Choroid plexus epithelial cell (primary cell): Measurements from ENCODE around the gene SAMM50.
A peak's percentile ranks its signal among the peaks of the same experiment; 100 is the strongest.

Experiments used
- DNase-seq: peaks from one replicate; pipeline ENCODE4 v3.0.0-alpha.2; 2010; ENCODE audit warnings: low read depth
- H3K4me3 ChIP-seq: 2 replicates; pipeline ENCODE4 v1.5.1; 2011; ENCODE audit warnings: low read depth, mild to moderate bottlenecking, control low read depth, low read length, moderate library complexity
- TF ChIP-seq, protein P1 (sequence below): conservative IDR thresholded peaks from 2 replicates; pipeline ENCODE4 v1.5.1; 2011; ENCODE audit warnings: low read depth, mild to moderate bottlenecking, control low read depth, inconsistent platforms, low read length, moderate library complexity

SAMM50 gene

DNA sequence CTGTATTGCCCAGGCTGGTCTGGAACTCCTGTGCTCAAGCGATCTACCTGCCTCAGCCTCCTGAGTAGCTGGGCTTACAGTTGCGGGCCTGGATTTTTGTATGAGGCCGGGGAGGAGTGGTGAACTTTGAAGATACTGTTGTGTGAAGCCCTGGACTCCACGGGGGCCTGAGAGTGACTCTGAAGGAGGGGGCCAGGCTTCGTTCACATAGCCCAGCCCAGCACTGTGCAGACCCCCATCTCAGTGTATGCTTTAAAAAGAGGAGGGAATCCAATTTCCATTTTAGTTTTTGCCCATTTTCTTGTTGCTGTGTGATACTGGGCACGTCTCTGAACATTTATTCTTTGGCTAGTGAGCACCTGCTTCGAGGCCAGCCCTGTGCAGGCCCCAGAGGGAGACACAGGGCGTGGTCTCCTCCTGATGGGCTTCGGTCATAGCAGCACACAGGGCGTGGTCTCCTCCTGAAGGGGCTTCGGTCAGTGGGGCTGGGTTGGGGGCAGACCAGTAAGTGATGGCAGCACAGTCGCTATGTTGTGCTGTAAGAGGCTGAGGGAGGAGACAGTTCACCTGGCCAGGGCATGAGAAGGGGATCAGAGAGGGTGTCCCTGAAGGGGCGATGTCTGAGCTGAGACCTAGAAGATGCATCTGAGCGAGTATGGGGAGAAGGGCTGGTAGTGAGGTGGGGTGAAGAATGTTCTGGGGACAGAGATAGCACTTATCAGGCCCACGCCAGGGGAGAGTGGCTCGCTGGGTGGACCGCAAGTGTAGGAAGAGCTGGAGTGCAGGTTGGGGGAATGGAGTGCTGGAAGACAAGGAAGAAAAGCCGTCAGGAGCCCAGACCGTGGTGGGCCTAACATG, 14.0 kb downstream of the SAMM50 start:
- TF ChIP-seq, protein P1, sequence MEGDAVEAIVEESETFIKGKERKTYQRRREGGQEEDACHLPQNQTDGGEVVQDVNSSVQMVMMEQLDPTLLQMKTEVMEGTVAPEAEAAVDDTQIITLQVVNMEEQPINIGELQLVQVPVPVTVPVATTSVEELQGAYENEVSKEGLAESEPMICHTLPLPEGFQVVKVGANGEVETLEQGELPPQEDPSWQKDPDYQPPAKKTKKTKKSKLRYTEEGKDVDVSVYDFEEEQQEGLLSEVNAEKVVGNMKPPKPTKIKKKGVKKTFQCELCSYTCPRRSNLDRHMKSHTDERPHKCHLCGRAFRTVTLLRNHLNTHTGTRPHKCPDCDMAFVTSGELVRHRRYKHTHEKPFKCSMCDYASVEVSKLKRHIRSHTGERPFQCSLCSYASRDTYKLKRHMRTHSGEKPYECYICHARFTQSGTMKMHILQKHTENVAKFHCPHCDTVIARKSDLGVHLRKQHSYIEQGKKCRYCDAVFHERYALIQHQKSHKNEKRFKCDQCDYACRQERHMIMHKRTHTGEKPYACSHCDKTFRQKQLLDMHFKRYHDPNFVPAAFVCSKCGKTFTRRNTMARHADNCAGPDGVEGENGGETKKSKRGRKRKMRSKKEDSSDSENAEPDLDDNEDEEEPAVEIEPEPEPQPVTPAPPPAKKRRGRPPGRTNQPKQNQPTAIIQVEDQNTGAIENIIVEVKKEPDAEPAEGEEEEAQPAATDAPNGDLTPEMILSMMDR = no peak
- H3K4me3 ChIP-seq = no peak overlapping the region
- no peak for DNase-seq

DNA sequence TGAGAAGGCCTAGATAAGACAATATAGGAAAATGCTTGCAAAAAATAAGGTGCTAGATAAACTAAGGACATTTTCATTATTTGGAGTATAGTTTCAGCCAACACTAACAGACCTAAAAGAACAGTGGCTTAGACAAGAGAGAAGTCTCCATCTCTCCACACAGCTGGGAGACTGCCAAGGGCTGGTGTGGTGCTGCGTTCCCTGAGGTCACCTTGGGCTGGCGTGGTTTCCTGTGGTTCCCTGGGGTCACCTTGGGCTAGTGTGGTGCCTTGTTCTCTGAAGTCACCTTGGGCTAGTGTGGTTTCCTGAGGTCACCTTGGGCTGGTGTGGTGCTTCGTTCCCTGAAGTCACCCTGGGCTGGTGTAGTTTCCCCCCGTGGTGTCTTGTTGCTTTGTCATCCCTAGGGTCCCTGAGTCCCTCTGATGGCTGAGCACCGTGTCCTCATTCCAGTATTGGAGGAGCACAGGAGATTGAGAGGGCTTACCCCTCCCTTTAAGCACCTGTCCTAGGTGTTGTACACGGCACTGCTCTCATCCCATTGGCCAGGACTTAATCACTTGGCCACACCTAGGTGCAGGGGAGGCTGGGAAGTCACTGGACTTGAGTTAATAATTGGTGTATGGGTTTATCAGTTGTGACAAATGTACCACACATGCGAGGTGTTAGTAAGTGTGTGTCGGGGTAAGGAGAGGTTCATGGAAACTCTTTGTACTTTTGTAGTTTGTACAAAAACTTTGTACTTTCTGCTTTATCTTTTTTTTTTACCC, 14.9 kb downstream of the SAMM50 start:
- H3K4me3 ChIP-seq = no peak overlapping the region
- peak; percentile 34 for DNase-seq
- TF ChIP-seq, protein P1 = no peak

DNA sequence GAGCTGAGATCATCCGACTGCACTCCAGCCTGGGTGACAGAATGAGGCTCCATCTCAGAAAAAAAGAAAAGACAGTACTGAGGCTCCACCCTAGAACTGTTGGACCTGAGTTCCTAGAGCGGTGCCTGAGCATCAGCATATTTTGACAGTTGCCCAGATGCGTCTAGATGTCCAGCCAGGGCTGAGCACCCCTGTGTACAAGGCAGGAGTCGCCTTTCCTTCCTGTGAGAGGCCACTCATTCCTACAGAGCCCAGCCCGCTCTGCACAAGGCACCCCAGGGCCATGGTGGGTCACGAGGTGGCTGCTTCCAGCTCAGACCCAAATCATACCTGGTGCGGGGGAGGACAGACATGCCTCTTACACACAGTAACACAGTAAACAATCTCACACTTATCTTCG, 15.9 kb downstream of the SAMM50 start:
- TF ChIP-seq, protein P1 = no peak
- no peak for DNase-seq
- H3K4me3 ChIP-seq = no peak overlapping the region

DNA sequence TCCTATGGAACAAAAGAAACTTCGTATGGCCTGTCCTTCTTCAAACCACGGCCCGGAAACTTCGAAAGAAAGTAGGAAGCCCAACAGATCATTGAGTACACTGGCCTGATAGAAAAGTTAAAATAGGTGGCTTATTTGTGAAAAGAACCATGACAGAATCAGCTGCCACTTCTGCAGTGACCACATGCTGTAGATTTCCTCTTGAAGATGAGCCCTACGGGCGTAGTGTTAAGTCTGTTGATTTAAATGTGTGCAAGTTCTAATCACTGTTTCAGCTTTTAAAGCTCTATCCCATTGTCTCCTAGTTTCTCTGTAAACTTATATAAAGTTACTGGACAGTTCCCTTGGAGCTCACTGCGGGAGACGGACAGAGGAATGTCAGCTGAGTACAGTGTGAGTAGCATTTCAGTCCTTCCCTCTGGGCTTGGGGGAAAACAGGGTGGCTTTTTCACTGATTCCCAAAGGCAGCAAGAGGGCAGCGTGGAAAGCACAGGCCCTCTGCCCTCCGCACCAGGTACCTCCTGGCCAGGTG, 17.8 kb downstream of the SAMM50 start:
- TF ChIP-seq, protein P1 = no peak
- no peak overlapping the region for H3K4me3 ChIP-seq
- DNase-seq = no peak

DNA sequence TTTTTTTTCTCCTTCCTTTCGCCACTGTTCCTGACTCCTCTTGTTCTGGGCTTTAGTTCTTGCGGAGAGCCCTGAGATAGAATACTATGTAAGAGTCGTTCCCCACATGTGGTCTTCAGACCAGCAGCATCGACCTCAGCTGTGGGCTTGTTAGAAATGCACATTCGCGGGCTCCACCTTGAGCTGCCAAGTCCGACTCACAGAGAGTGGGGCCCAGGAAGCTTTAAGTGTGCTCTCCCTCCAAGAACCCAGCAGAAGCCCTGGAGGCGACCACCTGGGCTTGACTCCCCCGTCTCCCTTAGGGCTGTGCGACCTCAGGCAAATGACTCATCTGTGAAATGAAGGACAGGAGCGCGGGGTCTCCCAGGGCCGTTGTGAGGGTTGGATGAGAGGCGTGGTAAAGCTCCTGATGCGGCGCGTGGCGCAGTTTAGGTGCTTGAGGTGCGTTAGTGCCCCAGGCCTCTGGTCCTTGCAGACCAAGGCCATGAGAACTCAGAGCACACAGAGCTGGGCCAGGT, 18.8 kb downstream of the SAMM50 start:
- TF ChIP-seq, protein P1 = no peak
- no peak for DNase-seq
- no peak overlapping the region for H3K4me3 ChIP-seq

DNA sequence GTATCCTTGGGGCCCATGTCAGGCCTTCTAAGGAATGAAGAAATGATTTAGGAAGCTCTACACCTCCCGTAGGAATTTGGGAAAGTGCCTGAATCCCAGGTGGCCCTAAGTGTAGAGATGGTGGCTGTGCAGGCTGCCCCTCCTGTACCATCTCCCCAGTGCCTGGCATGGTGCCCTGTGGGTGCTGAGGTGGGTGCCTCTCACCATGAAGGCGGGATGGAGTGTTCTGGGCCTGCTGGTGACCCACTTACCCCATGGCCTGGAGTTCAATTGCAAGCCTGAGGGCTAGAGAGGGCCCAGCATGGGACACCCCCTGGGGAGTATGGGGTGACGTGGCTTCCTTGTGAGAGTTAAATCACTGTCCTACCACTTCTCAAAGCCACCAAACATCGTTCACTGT, 19.8 kb downstream of the SAMM50 start:
- no peak overlapping the region for H3K4me3 ChIP-seq
- TF ChIP-seq, protein P1 = no peak
- no peak for DNase-seq
